Osteoblast (primary cell): ENCODE data around the gene MTHFD1L. TPM values are rescaled to one million over a fixed set of nuclear protein-coding genes. Genes with fewer than 3 reads are reported as not detected.
A peak's percentile ranks its signal among the peaks of the same experiment; 100 is the strongest.

ENCODE experiments used
- DNase-seq: peaks from one replicate; pipeline ENCODE4 v3.0.0; 2011; ENCODE audit warnings: low spot score, mixed read lengths; ENCODE audit not compliant: insufficient read length; ENCODE audit errors: missing footprints
- H2AFZ ChIP-seq: 2 replicates; pipeline ENCODE4 v1.6.0; 2011; ENCODE audit warnings: mild to moderate bottlenecking, low read length
- H3K27ac ChIP-seq: 2 replicates; pipeline ENCODE4 v1.5.1; 2011; ENCODE audit warnings: mild to moderate bottlenecking, low read depth, low read length, moderate library complexity
- H3K27me3 ChIP-seq: 2 replicates; pipeline ENCODE4 v1.6.0; 2012; ENCODE audit warnings: mild to moderate bottlenecking, control low read depth, inconsistent platforms, low read length, moderate library complexity; ENCODE audit not compliant: insufficient read depth
- H3K36me3 ChIP-seq: 2 replicates; pipeline ENCODE4 v1.5.1; 2011; ENCODE audit warnings: mild to moderate bottlenecking, low read length, control low read depth, moderate library complexity; ENCODE audit not compliant: insufficient read depth
- H3K4me1 ChIP-seq: 2 replicates; pipeline ENCODE4 v1.5.1; 2011; ENCODE audit warnings: mild to moderate bottlenecking, low read length, control low read depth, moderate library complexity; ENCODE audit not compliant: insufficient read depth
- H3K4me2 ChIP-seq: 2 replicates; pipeline ENCODE4 v1.6.0; 2011; ENCODE audit warnings: mild to moderate bottlenecking, low read length; ENCODE audit not compliant: insufficient read depth
- H3K4me3 ChIP-seq: fragments of 200-600 bp; sonication (generic); 3 replicates; pipeline ENCODE4 v1.5.1; 2012; ENCODE audit warnings: mild to moderate bottlenecking, low read length, inconsistent platforms; ENCODE audit not compliant: insufficient read depth
- H3K79me2 ChIP-seq: 2 replicates; pipeline ENCODE4 v1.6.0; 2012; ENCODE audit warnings: mild to moderate bottlenecking, low read length, control low read depth, inconsistent platforms; ENCODE audit not compliant: insufficient read depth
- H3K9me3 ChIP-seq: 2 replicates; pipeline ENCODE4 v1.5.1; 2011; ENCODE audit warnings: low read depth, low read length, control low read depth
- H4K20me1 ChIP-seq: 2 replicates; pipeline ENCODE4 v1.6.0; 2012; ENCODE audit warnings: mild to moderate bottlenecking, low read length, control low read depth; ENCODE audit not compliant: insufficient read depth
- CTCF ChIP-seq: IDR thresholded peaks from 2 replicates; pipeline ENCODE4 v1.5.1; 2011; ENCODE audit warnings: mild to moderate bottlenecking, low read depth, low read length, moderate library complexity; ENCODE audit errors: extremely low read depth
- total RNA-seq: library from RNA; depleted of rRNA; stranded (reverse); fragments of >200 nt; gene quantifications from 2 replicates; pipeline ENCODE4 v1.2.3, GENCODE V29; 2012

MTHFD1L gene
- total RNA-seq, 1 donor: 56.8 TPM

GRCh38 chr6:151068761-151069312 is 203.3 kb downstream of the MTHFD1L start:
- Histone ChIP-seq H4K20me1 (no peaks in the 10 kb centered on the region), H3K4me3 (no peak overlapping the region), H3K9me3 (no peaks in the 10 kb centered on the region), H3K4me1 (peaks cover 48% of the 10 kb centered on the region), H3K79me2 (peaks cover 2% of the 10 kb centered on the region), H2AFZ (no peak overlapping the region), H3K27me3 (no peaks in the 10 kb centered on the region), H3K27ac (peak overlapping the region; percentile 98), H3K36me3 (no peaks in the 10 kb centered on the region), H3K4me2 (peak overlapping the region; percentile 52)
- DNase-seq: no peak
- no peak for TF ChIP-seq CTCF

GRCh38 chr6:151069641-151070040 is 204.1 kb downstream of the MTHFD1L start:
- Histone ChIP-seq H3K4me1 (peaks cover 47% of the 10 kb centered on the region), H3K27ac (peak overlapping the region; percentile 98), H3K79me2 (peaks cover 2% of the 10 kb centered on the region), H3K4me3 (no peak overlapping the region), H3K9me3 (no peaks in the 10 kb centered on the region), H2AFZ (no peak overlapping the region), H3K27me3 (no peaks in the 10 kb centered on the region), H3K4me2 (peak overlapping the region; percentile 52), H4K20me1 (no peaks in the 10 kb centered on the region), H3K36me3 (no peaks in the 10 kb centered on the region)
- TF ChIP-seq CTCF: no peak
- DNase-seq: no peak

- Histone ChIP-seq H2AFZ (no peak overlapping the region), H3K4me2 (peak overlapping the region; percentile 91), H3K36me3 (no peaks in the 10 kb centered on the region), H3K9me3 (no peaks in the 10 kb centered on the region), H3K79me2 (peaks cover 2% of the 10 kb centered on the region), H3K4me3 (peak overlapping the region; percentile 60), H4K20me1 (no peaks in the 10 kb centered on the region), H3K27ac (peak overlapping the region; percentile 98), H3K27me3 (no peaks in the 10 kb centered on the region), H3K4me1 (peaks cover 47% of the 10 kb centered on the region)
- peak; percentile 86 for DNase-seq
- no peak for TF ChIP-seq CTCF
These were observed 205.1 kb downstream of the MTHFD1L start for GRCh38 chr6:151070631-151071051.

- peak overlapping the region; percentile 98 for H3K27ac ChIP-seq
- peak; percentile 82 for DNase-seq
- H3K9me3 ChIP-seq: no peaks in the 10 kb centered on the region
- no peaks in the 10 kb centered on the region for H4K20me1 ChIP-seq
- peak overlapping the region; percentile 60 for H3K4me3 ChIP-seq
- H3K79me2 ChIP-seq: peaks cover 2% of the 10 kb centered on the region
- H3K27me3 ChIP-seq: no peaks in the 10 kb centered on the region
- H3K4me1 ChIP-seq: peaks cover 47% of the 10 kb centered on the region
- H2AFZ ChIP-seq: no peak overlapping the region
- peak overlapping the region; percentile 91 for H3K4me2 ChIP-seq
- TF ChIP-seq CTCF: no peak
- no peaks in the 10 kb centered on the region for H3K36me3 ChIP-seq
These were observed 205.8 kb downstream of the MTHFD1L start for GRCh38 chr6:151071295-151071694.
